Myocyte (in vitro differentiated cells): ENCODE results near the gene JAML. TPM values are rescaled to one million over a fixed set of nuclear protein-coding genes. Genes with fewer than 3 reads are reported as not detected.

Experiments used
- DNase-seq: peaks from one replicate; pipeline ENCODE4 v3.0.0-alpha.2; 2012; ENCODE audit warnings: low read depth
- total RNA-seq: library from RNA; depleted of rRNA; stranded (reverse); fragments of >200 nt; gene quantifications from 2 replicates; pipeline ENCODE4 v1.2.3, GENCODE V29; 2014

Gene JAML
- total RNA-seq, 1 donor from 2014 or later = not detected

- no peak for DNase-seq
These were observed 55.3 kb downstream of the JAML start for GRCh38 chr11:118169300-118170140.

GRCh38 chr11:118168751-118169150 is 56.1 kb downstream of the JAML start:
- no peak for DNase-seq

- no peak for DNase-seq
These were observed 56.5 kb downstream of the JAML start for GRCh38 chr11:118168316-118168715.

- no peak for DNase-seq
These were observed 56.9 kb downstream of the JAML start for GRCh38 chr11:118167906-118168305.

DNA sequence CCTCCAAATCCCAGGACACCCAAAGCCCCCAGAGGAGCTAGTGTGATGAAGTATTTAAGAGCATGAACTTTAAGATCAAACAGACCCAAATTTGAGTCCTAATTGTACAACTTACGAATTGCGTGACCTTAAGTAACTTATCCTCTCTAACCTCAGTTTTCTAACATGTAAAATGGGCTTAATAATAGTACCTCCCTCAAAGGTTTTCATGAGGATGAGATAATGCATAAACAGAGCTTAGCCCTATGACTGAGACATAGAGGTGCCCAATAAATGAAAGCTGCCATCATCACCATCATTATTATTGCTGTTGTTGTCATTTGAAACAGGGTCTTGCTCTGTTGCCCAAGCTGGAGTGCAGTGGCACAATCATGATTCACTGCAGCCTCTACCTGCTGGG is 57.6 kb downstream of the JAML start:
- DNase-seq = no peak

DNA sequence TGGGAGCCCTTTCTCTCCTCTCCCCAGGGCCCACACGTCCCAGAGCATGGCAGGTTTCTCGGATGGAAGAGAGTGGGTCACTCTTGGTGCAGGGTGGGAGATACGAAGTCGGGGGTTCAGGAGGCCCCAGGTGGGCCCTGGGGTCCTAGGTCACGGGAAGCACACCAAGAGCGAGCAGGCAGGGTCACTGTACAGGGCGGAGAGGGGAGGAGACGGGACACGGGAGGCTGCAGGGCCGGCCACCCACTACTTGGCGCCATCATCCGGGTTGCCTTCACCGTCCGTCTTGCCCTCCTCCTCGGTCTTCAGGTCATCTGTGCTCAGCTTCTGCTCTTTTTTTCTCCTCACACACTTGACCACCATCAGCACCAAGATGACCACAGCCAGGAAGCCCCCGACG is 58.2 kb downstream of the JAML start:
- no peak for DNase-seq

DNA sequence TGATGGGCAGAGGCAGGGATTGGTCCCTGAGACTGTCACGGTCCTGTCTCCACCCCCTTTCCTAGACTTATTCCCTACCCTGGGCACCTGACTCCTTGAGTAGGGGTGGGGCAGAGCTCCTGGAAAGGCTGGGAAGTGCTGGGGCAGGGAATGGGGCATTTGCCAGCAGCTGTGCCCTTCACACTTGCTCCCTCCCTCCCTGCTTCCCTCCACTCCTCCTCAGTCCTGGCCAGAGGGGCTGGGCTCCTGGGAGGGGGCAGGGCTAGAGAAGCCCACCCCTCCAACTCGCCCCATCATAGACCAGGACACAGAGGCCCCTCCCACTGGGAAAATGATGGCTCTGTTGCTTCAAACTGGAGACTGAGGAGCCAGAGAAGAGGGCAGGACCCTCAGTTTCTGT is 59.9 kb downstream of the JAML start:
- DNase-seq = no peak

GRCh38 chr11:118163494-118163893 is 61.3 kb downstream of the JAML start:
- no peak for DNase-seq

GRCh38 chr11:118162846-118163245 is 62.0 kb downstream of the JAML start:
- DNase-seq = no peak

DNA sequence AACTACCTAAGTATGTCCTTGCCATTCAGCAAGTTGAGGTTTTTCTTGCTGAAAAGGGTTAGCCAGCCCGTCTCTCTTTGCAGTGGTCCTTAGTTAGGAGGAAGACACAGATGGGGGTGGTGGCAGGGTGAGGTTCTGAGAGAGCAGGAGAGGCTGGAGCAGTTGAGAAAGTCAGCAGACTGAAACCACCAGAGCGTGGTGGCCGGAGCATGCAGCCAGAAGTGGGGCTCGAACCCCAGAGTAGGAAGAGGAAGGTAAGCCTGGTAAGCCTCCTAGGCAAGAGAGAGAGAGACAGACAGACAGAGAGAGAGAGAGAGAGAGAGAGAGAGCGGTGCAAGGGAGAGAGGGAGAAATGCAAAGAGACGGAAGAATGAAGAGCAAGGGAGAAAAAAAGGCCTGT is 63.0 kb downstream of the JAML start:
- DNase-seq = no peak

GRCh38 chr11:118157186-118157895 is 67.5 kb downstream of the JAML start:
- DNase-seq = no peak

DNA sequence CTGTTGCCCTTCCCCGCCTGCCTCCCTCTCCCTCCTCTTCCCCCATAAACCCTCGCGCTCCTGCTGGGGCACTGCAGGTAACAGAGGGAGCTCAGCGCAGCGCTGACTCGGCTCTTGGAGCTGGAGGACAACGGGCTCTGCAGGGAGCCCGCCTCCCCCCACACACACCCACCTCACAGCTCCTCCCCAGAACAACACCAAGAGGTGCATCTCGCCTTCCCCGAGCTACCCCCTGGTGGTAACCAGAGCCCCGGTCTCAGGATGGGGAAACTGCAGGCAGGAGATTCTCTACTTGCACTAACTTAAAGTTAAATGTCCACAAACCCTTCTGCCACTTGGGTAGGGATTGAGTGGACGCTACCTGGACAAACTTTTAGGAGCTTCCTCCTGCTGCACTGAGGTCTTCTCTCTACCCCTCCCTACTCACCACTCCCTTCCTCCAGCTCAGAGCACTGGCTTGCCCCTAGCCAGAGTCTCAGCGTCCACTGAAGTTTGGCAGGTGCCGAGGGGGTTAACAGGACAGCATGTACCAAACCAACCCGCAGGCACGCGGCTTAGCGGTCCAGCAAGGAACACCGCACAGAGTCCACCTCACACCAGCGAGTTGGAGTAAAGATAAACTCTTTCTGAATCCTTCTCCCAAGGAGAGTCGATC is 68.2 kb downstream of the JAML start:
- DNase-seq = no peak

GRCh38 chr11:118155776-118156530 is 68.9 kb downstream of the JAML start:
- DNase-seq = no peak

DNA sequence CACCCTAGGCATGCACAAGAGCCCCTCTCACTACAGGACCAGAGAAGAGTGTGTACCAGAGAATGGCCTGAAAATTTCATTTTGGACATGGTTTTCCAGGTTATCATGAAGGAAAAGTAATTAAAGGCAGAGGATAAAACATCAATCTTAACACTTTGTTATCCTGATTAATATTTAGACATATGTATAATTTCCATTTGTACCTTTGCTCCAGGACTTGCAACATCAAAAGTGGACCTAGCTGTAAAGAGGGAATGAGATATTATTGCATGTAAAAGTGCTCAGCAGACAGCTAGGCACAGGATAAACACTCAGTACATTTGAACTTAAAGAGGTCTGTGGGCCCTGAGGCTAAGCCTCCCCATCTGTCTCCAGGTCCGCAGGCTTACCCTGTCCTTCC is 70.2 kb downstream of the JAML start:
- no peak for DNase-seq

- DNase-seq = no peak
These were observed 70.8 kb downstream of the JAML start for GRCh38 chr11:118153976-118154375.

DNA sequence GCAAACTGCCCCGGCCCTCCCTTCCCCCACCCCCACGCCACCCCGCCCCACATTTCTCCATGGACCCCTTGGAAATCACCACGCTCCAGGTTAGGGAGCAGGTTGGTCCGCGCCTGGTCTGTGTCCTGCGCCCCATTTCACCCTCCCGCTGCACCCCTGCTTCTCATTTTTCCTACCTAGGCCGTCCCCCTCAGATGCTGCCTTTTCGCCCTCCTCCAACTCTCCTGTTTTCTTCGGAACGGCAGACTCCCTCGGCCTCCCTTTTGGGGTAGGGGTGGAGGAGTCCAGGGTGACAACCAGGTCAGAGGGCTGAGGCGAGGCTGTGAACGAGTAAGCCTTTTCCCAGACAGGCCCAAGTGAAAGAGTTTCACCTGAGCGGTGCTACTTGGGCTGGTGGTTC is 71.3 kb downstream of the JAML start:
- no peak for DNase-seq

GRCh38 chr11:118152552-118153471 is 72.0 kb downstream of the JAML start, which contains the start of gene SCN4B:
TSS of gene SCN4B (minus strand) at chr11:118152823. CDS start at chr11:118152673, 150 bp downstream.
- DNase-seq = peak; percentile 21

GRCh38 chr11:118152020-118152551 is 72.7 kb downstream of the JAML start:
- no peak for DNase-seq

DNA sequence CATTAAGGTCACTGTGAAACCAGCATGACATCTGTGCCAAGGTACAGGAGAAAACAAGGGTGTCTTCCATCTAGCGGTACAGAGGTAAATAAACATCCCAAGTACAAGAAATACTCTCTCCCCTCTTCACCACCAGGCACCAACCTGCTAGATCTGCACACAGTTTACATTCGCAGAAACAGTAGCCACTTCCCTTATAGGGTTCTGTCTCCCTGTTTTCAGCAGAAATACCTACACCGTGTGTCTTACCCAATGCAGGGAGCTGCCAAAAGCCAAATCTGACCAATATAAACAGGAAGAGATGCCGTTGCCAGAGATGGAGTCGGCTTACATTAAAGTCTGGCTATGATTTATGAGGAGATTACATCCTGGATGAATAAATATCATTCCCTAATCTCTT is 73.4 kb downstream of the JAML start:
- no peak for DNase-seq

DNA sequence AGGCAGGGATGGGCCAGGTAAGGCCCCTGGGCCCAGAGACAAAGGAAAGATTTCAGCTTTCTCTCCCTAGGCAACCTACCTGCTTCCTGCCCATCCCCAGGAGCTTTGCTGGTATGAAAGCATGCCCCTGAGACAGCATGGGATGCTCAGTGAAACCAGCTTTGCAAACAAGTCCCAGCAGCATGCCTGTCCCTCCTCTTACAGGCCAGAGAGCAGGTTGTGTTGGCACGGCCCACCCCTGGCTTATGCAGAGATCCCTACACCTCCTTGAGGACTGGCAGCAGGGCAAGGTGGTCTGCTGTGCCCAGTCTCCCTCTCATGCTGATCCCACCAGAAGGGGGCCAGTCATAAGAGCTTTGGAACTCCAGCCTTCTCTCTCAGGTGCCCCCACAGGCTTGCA is 75.3 kb downstream of the JAML start:
- no peak for DNase-seq
